GM23338 (cell line): ENCODE measurements around the gene FOXA2. TPM values are rescaled to one million over a fixed set of nuclear protein-coding genes. Genes with fewer than 3 reads are reported as not detected.

Experiments used
- ATAC-seq: fragments of 200-7000 bp; cut with Tn5 transposase; 3 replicates; pipeline ENCODE4 v1.9.1; 2020
- DNase-seq: peaks from one replicate; pipeline ENCODE4 v3.0.0-alpha.2; 2015; ENCODE audit warnings: low spot score
- H2AFZ ChIP-seq: fragments of 200-600 bp; sonication (generic); 2 replicates; pipeline ENCODE4 v1.8.0; 2016; ENCODE audit warnings: antibody characterized with exemption, mild to moderate bottlenecking, moderate library complexity
- H3F3A ChIP-seq: fragments of 200-600 bp; sonication (generic); replicated peaks from 2 replicates; pipeline ENCODE4 v1.8.0; 2017; ENCODE audit warnings: antibody characterized with exemption, mixed run types, low read depth
- H3K27ac ChIP-seq: fragments of 200-600 bp; sonication (generic); 2 replicates; pipeline ENCODE4 v1.6.1; 2016; ENCODE audit warnings: low read depth
- H3K27me3 ChIP-seq: fragments of 200-600 bp; sonication (generic); 2 replicates; pipeline ENCODE4 v1.8.0; 2016; ENCODE audit warnings: mild to moderate bottlenecking, mixed run types, moderate library complexity; ENCODE audit not compliant: insufficient read depth
- H3K36me3 ChIP-seq: fragments of 200-600 bp; sonication (generic); 2 replicates; pipeline ENCODE4 v1.8.0; 2016; ENCODE audit warnings: mild to moderate bottlenecking; ENCODE audit not compliant: insufficient read depth
- H3K4me1 ChIP-seq: fragments of 200-600 bp; sonication (generic); 2 replicates; pipeline ENCODE4 v1.8.0; 2016; ENCODE audit warnings: mild to moderate bottlenecking, moderate library complexity; ENCODE audit not compliant: insufficient read depth
- H3K4me2 ChIP-seq: fragments of 200-600 bp; sonication (generic); 2 replicates; pipeline ENCODE4 v1.7.1; 2017; ENCODE audit warnings: mixed run types
- H3K4me3 ChIP-seq: fragments of 200-600 bp; sonication (generic); 2 replicates; pipeline ENCODE4 v1.6.1; 2016; ENCODE audit warnings: mixed run types
- H3K79me2 ChIP-seq: fragments of 200-600 bp; sonication (generic); replicated peaks from 2 replicates; pipeline ENCODE4 v1.8.0; 2017; ENCODE audit warnings: mild to moderate bottlenecking; ENCODE audit not compliant: insufficient read depth
- H3K9me2 ChIP-seq: fragments of 200-600 bp; sonication (generic); 2 replicates; pipeline ENCODE4 v1.8.0; 2017; ENCODE audit not compliant: insufficient read depth
- H4K20me1 ChIP-seq: fragments of 200-600 bp; sonication (generic); replicated peaks from 2 replicates; pipeline ENCODE4 v1.8.0; 2017; ENCODE audit warnings: mild to moderate bottlenecking; ENCODE audit not compliant: insufficient read depth
- H3K27ac Mint-ChIP-seq: 2 replicates; pipeline ENCODE4 v1.8.0; 2020; ENCODE audit warnings: inconsistent platforms, mild to moderate bottlenecking, moderate library complexity, mixed read lengths
- H3K27me3 Mint-ChIP-seq: 3 replicates; pipeline ENCODE4 v1.8.0; 2022; ENCODE audit warnings: low read depth, mild to moderate bottlenecking, moderate library complexity, mixed read lengths, inconsistent platforms; ENCODE audit not compliant: insufficient read depth, poor library complexity
- H3K36me3 Mint-ChIP-seq: 3 replicates; pipeline ENCODE4 v1.8.0; 2021; ENCODE audit warnings: low read depth, mild to moderate bottlenecking, inconsistent platforms, moderate library complexity, mixed read lengths
- H3K4me1 Mint-ChIP-seq: 3 replicates; pipeline ENCODE4 v1.8.0; 2020; ENCODE audit warnings: mild to moderate bottlenecking, inconsistent platforms, mixed read lengths
- H3K4me3 Mint-ChIP-seq: 3 replicates; pipeline ENCODE4 v1.8.0; 2021; ENCODE audit warnings: moderate library complexity, mild to moderate bottlenecking, inconsistent platforms, mixed read lengths
- H3K9me3 Mint-ChIP-seq: 3 replicates; pipeline ENCODE4 v1.8.0; 2020; ENCODE audit warnings: moderate library complexity, mild to moderate bottlenecking, inconsistent platforms, mixed read lengths
- ETS1 ChIP-seq: IDR thresholded peaks from 2 replicates; pipeline ENCODE4 v1.6.1; 2016; ENCODE audit warnings: antibody characterized with exemption
- EZH2 ChIP-seq: fragments of 200-600 bp; sonication (generic); IDR thresholded peaks from one replicate; pipeline ENCODE4 v1.8.0; 2017; ENCODE audit warnings: antibody characterized with exemption, mild to moderate bottlenecking, low read depth; ENCODE audit not compliant: unreplicated experiment
- POLR2AphosphoS5 ChIP-seq: IDR thresholded peaks from 2 replicates; pipeline ENCODE4 v1.6.1; 2016; ENCODE audit warnings: antibody characterized with exemption, low read depth
- ZNF331 ChIP-seq: fragments of 250-450 bp; sonication (Bioruptor Pico); IDR thresholded peaks from 2 replicates; pipeline ENCODE4 v1.5.0; 2020; ENCODE audit warnings: low read depth, mild to moderate bottlenecking, moderate library complexity
- polyA plus RNA-seq: library from polyadenylated mRNA; unstranded; fragments of >200 nt; fragmentation: Nextera tagmentation; extraction: Ambion mirVana; gene quantifications from 2 replicates; pipeline ENCODE4 v1.2.1, GENCODE V29; 2016
- small RNA-seq: library from RNA; depleted of rRNA; stranded (forward); fragments of <200 nt; gene quantifications from one replicate; pipeline ENCODE3, GENCODE V24; 2014; ENCODE audit warnings: low replicate concordance
- total RNA-seq: library from RNA; depleted of rRNA; stranded (reverse); fragments of >200 nt; shearing (Covaris generic); gene quantifications from 2 replicates; pipeline ENCODE4 v1.2.3, GENCODE V29; 2014

FOXA2 gene
- total and polyA plus RNA-seq, 2 experiments from 2014 or later, result not detected

GRCh38 chr20:22531756-22532155, 52.6 kb downstream of the FOXA2 start:
- Histone ChIP-seq H3K27me3 (no peaks in the 10 kb centered on the region), H3K79me2 (no peaks in the 10 kb centered on the region), H3F3A (no peaks in the 10 kb centered on the region), H2AFZ (no peak overlapping the region), H3K4me3 (no peak overlapping the region), H3K27ac (no peak overlapping the region), H3K9me2 (peaks cover 21% of the 10 kb centered on the region), H3K36me3 (no peaks in the 10 kb centered on the region), H3K4me1 (peaks cover 26% of the 10 kb centered on the region), H4K20me1 (no peaks in the 10 kb centered on the region), H3K4me2 (no peak overlapping the region)
- no peaks in the 10 kb centered on the region for H3K9me3 Mint-ChIP-seq
- ATAC-seq, result no peak
- peaks cover 35% of the 10 kb centered on the region for H3K4me1 Mint-ChIP-seq
- DNase-seq, result no peak
- H3K27ac Mint-ChIP-seq, result no peak overlapping the region
- peaks cover 3% of the 10 kb centered on the region; the same call in 1 of the 3 replicates for H3K36me3 Mint-ChIP-seq
- no peak overlapping the region for H3K4me3 Mint-ChIP-seq
- peaks cover 13% of the 10 kb centered on the region for H3K27me3 Mint-ChIP-seq
- no peak for TF ChIP-seq ZNF331 (CRISPR knock-in tag)
- no peak for TF ChIP-seq POLR2AphosphoS5
- no peak for TF ChIP-seq ETS1

GRCh38 chr20:22531056-22531615, 53.2 kb downstream of the FOXA2 start:
- TF ChIP-seq EZH2, result no peak
- no peak for TF ChIP-seq ZNF331 (CRISPR knock-in tag)
- Histone ChIP-seq H3K27me3 (no peaks in the 10 kb centered on the region), H3K36me3 (no peaks in the 10 kb centered on the region), H3K9me2 (peaks cover 15% of the 10 kb centered on the region), H3K79me2 (no peaks in the 10 kb centered on the region), H3K4me3 (no peak overlapping the region), H4K20me1 (no peaks in the 10 kb centered on the region), H2AFZ (no peak overlapping the region), H3F3A (no peaks in the 10 kb centered on the region), H3K4me2 (no peak overlapping the region), H3K27ac (no peak overlapping the region), H3K4me1 (peaks cover 26% of the 10 kb centered on the region)
- H3K9me3 Mint-ChIP-seq, result no peaks in the 10 kb centered on the region
- peaks cover 35% of the 10 kb centered on the region for H3K4me1 Mint-ChIP-seq
- DNase-seq, result no peak
- no peak for ATAC-seq
- peaks cover 3% of the 10 kb centered on the region; the same call in 1 of the 3 replicates for H3K36me3 Mint-ChIP-seq
- H3K4me3 Mint-ChIP-seq, result no peak overlapping the region
- peaks cover 13% of the 10 kb centered on the region for H3K27me3 Mint-ChIP-seq
- no peak overlapping the region for H3K27ac Mint-ChIP-seq

Small RNA genes lying within 50 kb of the gene (small RNA-seq; reads per million reads assigned to genes)
- gene LINC00261, result not detected
